ENCODE data around the gene AEBP2.
"Not testable (repeated sequence)": the region's sequence is repeated elsewhere in the genome, so short reads cannot be mapped to it uniquely, and the experiment has no call there.

The AEBP2 gene

GRCh38 chr12:19419086-19419485 is 20.2 kb upstream of the AEBP2 start:
- H3K9ac ChIP-seq, result no peak overlapping the region
- no peak overlapping the region for H3K4me2 ChIP-seq
- no peak overlapping the region for H2AFZ ChIP-seq (ENCODE audit: low read depth)
- H3K27me3 ChIP-seq (ENCODE audit: insufficient read depth, low read depth), result no peaks in the 10 kb centered on the region
- no peak overlapping the region for H3K27ac ChIP-seq
- no peak overlapping the region for H3K4me3 ChIP-seq (IDR thresholded peaks at IDR 0.05; ENCODE audit: insufficient read depth, low read depth, low read length)
- H3K79me2 ChIP-seq (ENCODE audit: insufficient read depth, low read depth), result no peaks in the 10 kb centered on the region
- TF ChIP-seq CTCF (conservative IDR thresholded peaks at IDR 0.05; ENCODE audit: low read depth, low read length), result no peak
- H4K20me1 ChIP-seq (ENCODE audit: insufficient read depth), result no peaks in the 10 kb centered on the region
- no peaks in the 10 kb centered on the region for H3K36me3 ChIP-seq (ENCODE audit: insufficient read depth)
- no peaks in the 10 kb centered on the region for H3K4me1 ChIP-seq (ENCODE audit: low read depth, poor library complexity, severe bottlenecking)

GRCh38 chr12:19421503-19422282 is 17.6 kb upstream of the AEBP2 start:
- H4K20me1 ChIP-seq (ENCODE audit: insufficient read depth), result no peaks in the 10 kb centered on the region
- no peaks in the 10 kb centered on the region for H3K36me3 ChIP-seq (ENCODE audit: insufficient read depth)
- no peak overlapping the region for H3K9ac ChIP-seq
- H3K4me2 ChIP-seq, result no peak overlapping the region
- H3K4me1 ChIP-seq (ENCODE audit: low read depth, poor library complexity, severe bottlenecking), result no peaks in the 10 kb centered on the region
- no peak overlapping the region for H3K4me3 ChIP-seq (IDR thresholded peaks at IDR 0.05; ENCODE audit: insufficient read depth, low read depth, low read length)
- no peak overlapping the region for H2AFZ ChIP-seq (ENCODE audit: low read depth)
- no peaks in the 10 kb centered on the region for H3K27me3 ChIP-seq (ENCODE audit: insufficient read depth, low read depth)
- no peaks in the 10 kb centered on the region for H3K79me2 ChIP-seq (ENCODE audit: insufficient read depth, low read depth)
- no peak overlapping the region for H3K27ac ChIP-seq
- TF ChIP-seq CTCF (conservative IDR thresholded peaks at IDR 0.05; ENCODE audit: low read depth, low read length), result no peak

GRCh38 chr12:19423166-19423930 is 15.9 kb upstream of the AEBP2 start:
- Histone ChIP-seq H3K4me1 (ENCODE audit: low read depth, poor library complexity, severe bottlenecking) (no peaks in the 10 kb centered on the region), H3K79me2 (ENCODE audit: insufficient read depth, low read depth) (no peaks in the 10 kb centered on the region), H3K27me3 (ENCODE audit: insufficient read depth, low read depth) (no peaks in the 10 kb centered on the region), H3K36me3 (ENCODE audit: insufficient read depth) (no peaks in the 10 kb centered on the region), H3K4me3 (IDR thresholded peaks at IDR 0.05; ENCODE audit: insufficient read depth, low read depth, low read length) (no peak overlapping the region), H2AFZ (ENCODE audit: low read depth) (no peak overlapping the region), H3K27ac (no peak overlapping the region), H3K4me2 (no peak overlapping the region), H3K9ac (no peak overlapping the region), H4K20me1 (ENCODE audit: insufficient read depth) (no peaks in the 10 kb centered on the region)
- TF ChIP-seq CTCF (conservative IDR thresholded peaks at IDR 0.05; ENCODE audit: low read depth, low read length), result no peak

DNA sequence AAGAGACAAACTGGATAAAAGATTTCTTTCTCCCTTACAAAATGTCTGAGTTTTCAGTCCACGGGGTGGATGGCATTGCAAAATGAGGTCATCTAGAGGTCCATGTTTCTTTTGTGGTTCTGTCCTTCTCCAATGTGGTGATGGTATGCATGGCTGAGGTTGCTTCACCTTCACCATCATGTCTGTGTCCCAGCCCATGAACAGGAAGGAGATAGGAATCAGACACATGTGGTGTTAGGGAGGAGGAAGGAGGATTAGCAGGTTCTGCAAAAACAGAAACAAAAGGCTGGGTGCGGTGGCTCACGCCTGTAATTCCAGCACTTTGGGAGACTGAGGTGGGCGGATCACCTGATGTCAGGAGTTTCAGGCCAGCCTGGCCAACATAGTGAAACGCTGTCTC is 11.0 kb upstream of the AEBP2 start:
- Histone ChIP-seq H3K27me3 (ENCODE audit: insufficient read depth, low read depth) (no peaks in the 10 kb centered on the region), H3K4me2 (no peak overlapping the region)

GRCh38 chr12:19429491-19429890 is 9.8 kb upstream of the AEBP2 start:
- H4K20me1 ChIP-seq (ENCODE audit: insufficient read depth); H3K4me3 ChIP-seq (IDR thresholded peaks at IDR 0.05; ENCODE audit: insufficient read depth, low read depth, low read length); H3K79me2 ChIP-seq (ENCODE audit: insufficient read depth, low read depth); H3K27me3 ChIP-seq (ENCODE audit: insufficient read depth, low read depth); H3K4me2 ChIP-seq; H3K4me1 ChIP-seq (ENCODE audit: low read depth, poor library complexity, severe bottlenecking); H2AFZ ChIP-seq (ENCODE audit: low read depth); H3K36me3 ChIP-seq (ENCODE audit: insufficient read depth); H3K27ac ChIP-seq; H3K9ac ChIP-seq: not testable (repeated sequence)

More for the DNA sequence above, 11.0 kb upstream of the AEBP2 start:
- no peak for TF ChIP-seq CTCF (conservative IDR thresholded peaks at IDR 0.05; ENCODE audit: low read depth, low read length)
- H3K9ac ChIP-seq, result no peak overlapping the region
- no peaks in the 10 kb centered on the region for H3K4me1 ChIP-seq (ENCODE audit: low read depth, poor library complexity, severe bottlenecking)
- H3K36me3 ChIP-seq (ENCODE audit: insufficient read depth), result no peaks in the 10 kb centered on the region
- no peaks in the 10 kb centered on the region for H4K20me1 ChIP-seq (ENCODE audit: insufficient read depth)
- H3K79me2 ChIP-seq (ENCODE audit: insufficient read depth, low read depth), result no peaks in the 10 kb centered on the region
- no peak overlapping the region for H2AFZ ChIP-seq (ENCODE audit: low read depth)
- no peak overlapping the region for H3K27ac ChIP-seq
- no peak overlapping the region for H3K4me3 ChIP-seq (IDR thresholded peaks at IDR 0.05; ENCODE audit: insufficient read depth, low read depth, low read length)
